GM21737 (cell line): ENCODE results near the gene C19orf47.

Source experiments
- ATAC-seq: cut with Tn5 transposase; IDR thresholded peaks from one replicate; pipeline ENCODE4 v1.9.1; 2021; ENCODE audit warnings: mild to moderate bottlenecking, moderate library complexity; ENCODE audit not compliant: unreplicated experiment

C19orf47 gene

DNA sequence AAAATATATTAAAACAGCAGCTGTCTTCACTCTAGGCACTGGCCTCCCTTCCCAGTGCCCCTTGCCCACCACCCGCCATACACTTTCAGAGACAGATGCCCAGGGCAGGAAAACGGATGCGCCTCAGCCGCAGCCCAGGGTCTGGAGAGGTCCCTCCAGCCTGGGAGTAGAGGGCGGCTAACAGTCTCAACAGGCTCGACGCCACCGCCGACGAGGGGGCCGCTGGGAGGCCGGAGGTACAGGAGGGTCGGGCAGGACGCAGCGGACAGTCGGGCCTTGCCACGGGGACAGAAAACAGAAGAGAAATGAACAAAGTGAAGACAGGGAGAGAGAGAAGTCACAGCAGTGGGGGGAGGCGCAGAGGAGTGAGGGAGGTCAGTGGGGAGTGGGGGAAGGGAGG lies 27.1 kb downstream of the C19orf47 start:
- ATAC-seq: no peak

GRCh38 chr19:40320558-40320935 lies 27.6 kb downstream of the C19orf47 start:
- no peak for ATAC-seq

DNA sequence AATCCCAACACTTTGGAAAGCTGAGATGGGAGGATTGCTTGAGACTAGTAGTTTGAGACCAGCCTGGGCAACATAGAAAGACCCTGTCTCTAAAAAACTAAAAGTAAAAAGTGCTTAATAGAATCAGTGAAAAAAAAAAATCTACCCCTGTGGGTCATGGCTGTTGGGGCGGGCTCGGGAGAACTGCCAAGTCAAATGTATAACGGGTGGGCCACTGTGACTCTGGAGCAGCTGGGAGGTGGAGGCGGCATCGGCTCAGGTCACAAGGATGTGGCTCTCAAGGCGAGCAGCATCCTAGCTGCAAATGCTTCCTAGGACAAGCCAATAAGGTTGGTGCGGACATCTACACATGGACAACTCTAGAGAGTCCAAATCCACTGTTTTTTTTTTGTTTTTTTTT lies 30.9 kb downstream of the C19orf47 start:
- no peak for ATAC-seq

DNA sequence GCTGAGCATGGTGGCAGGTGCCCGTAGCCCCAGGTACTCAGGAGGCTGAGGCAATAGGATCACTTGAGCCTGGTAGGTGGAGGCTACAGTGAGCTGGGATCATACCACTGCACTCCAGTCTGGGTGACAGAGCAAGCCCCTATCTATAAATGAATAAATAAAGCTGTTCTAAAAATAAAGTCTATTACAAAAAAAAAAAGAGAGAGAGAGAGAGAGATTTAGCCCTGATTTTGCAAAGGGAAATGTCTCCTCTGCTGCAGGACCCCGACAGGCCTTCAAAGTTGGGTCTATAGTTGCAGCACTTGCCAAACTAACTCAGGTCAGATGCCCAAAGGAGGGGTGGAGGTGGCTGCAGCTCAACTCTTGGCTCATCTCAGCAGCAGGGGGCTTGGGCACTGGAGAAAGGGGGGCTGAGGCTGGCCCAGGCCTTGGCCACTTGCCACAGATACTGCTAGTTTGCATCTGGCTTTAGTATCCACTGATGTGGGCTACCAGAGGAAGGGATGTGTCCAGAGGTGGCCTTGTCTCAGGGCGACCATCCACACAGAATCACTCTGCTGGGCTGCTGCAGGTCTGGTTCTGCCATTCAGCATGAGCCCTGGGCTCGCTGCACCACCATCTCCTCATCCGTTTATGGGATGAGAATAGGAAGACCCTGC lies 32.3 kb downstream of the C19orf47 start:
- ATAC-seq: no peak

GRCh38 chr19:40314656-40315055 lies 33.5 kb downstream of the C19orf47 start:
- no peak for ATAC-seq

GRCh38 chr19:40313229-40313983 lies 34.8 kb downstream of the C19orf47 start:
- no peak for ATAC-seq

- no peak for ATAC-seq
These were observed 35.7 kb downstream of the C19orf47 start for GRCh38 chr19:40312533-40312932.

DNA sequence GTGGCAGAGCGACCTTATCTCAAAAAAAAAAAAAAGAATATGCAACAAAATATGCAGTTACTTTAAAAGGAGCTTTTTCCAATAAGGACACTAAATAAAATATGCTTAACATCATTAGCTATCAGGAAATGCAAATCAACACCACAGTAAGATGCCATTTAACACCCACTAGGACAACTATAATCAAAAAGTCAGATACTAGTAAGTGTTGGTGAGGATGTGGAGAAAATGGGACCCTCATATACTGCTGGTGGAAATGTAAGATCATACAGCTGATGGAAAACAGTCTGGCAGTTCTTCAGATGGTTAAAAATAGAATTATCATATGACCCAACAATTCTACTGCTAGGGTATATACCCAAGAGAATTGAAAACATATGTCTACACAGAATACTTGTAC lies 38.5 kb downstream of the C19orf47 start:
- no peak for ATAC-seq

GRCh38 chr19:40305403-40305802 lies 42.8 kb downstream of the C19orf47 start:
- ATAC-seq: no peak

GRCh38 chr19:40304306-40304705 lies 43.9 kb downstream of the C19orf47 start:
- ATAC-seq: no peak

DNA sequence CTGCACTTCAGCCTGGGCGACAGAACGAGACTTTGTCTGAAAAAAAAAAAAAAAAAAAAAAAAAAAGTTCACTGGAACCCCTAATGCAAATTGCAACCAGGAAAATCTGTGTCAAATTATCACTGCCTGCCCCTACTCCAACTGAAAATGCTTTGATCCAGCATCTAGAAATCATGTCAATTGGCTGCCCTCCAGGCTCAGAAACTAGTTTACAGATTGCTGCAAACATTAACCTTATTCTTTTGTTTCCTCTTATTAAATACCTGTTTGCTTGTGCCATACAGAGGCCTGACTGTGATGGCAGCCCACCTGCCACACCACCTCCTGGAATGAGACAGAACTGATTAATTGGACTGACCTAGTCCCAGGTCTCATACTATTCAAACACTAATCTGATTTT lies 44.4 kb downstream of the C19orf47 start:
- ATAC-seq: no peak

DNA sequence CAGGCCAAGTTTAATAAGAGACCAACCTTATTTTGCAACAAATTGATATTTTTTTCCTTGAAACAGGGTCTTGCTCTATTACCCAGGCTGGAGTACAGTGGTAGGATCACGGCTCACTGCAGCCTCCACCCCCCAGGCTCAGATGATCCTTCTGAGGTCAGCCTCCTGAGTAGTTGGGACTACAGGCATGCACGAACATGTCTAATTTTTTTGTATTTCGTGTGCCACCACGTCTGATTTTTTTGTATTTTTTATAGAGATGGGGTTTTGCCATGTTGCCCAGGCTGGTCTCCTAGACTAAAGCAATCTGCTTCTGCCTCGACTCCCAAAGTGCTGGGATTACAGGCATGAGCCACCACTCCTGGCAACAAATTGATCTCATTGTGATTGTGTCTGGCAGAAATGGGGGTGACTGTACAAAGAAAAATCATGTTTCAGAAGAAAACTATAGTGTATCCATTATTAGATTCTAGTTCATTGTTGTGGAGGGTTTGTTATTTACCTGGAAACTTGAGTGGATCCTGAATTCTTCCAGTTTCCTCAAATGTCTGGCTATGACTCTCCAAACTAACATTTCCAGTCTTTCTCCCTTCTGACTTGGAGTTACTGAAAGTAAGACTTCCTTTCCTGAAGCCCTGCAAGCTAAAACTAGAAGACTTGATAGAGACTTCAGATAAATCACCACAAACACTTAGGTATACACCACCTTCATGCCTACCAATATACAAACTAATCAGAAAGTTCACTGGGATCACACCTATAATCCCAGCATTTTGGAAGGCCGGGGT lies 45.8 kb downstream of the C19orf47 start:
- ATAC-seq: no peak

GRCh38 chr19:40300668-40301067 lies 47.5 kb downstream of the C19orf47 start:
- ATAC-seq: no peak

DNA sequence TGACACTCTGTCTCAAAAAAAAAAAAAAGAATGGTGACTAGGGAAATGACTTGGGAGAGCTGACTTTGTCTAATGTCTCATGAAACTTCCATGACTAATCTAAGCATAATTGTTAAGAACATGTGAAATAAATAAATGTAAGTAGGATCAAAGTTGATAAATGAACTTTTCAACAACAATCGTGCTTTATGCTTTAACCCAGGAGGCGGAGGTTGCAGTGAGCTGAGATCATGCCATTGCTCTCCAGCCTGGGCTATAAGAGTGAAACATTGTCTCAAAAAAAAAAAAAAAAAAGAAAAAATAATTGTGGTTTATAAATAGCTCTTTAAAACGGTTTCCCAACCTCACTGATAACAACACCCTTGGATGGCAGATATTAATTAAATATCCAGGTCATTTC lies 50.2 kb downstream of the C19orf47 start:
- no peak for ATAC-seq

- no peak for ATAC-seq
These were observed 53.6 kb downstream of the C19orf47 start for GRCh38 chr19:40294560-40294959.

GRCh38 chr19:40286971-40287421 lies 61.2 kb downstream of the C19orf47 start:
- no peak for ATAC-seq

DNA sequence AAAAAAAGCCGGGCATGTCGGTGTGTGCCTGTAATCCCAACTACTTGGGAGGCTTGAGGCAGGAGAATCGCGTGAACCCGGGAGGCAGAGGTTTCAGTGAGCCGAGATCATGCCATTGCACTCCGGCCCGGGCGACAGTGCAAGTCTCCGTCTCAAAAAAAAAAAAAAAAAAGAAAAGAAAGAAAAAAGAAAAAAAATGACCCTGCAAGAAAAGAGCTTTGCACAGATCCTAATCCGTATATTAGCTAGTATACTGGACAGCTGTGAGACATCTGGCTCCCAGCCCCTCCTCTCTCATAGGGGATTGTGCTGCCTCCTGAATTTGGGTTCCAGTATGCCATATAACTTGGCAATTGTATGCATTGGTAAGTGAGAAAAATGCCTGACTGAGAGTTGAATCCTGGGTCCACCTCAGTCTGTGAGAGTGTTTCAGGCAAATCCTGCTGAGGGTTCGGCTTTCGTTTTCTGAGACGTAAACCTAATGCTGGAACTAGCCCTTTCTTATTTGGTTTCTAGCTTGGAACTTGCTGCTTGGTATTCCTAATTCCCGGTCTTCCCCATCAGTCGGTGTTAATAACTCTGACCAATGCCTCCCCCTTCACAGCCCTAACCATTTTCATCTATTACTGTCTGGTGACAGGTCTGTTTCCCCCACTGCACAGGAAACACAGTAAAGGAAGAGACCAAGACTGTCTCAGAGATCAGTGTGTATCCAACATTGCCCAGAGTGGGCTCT lies 61.8 kb downstream of the C19orf47 start:
- ATAC-seq: no peak

DNA sequence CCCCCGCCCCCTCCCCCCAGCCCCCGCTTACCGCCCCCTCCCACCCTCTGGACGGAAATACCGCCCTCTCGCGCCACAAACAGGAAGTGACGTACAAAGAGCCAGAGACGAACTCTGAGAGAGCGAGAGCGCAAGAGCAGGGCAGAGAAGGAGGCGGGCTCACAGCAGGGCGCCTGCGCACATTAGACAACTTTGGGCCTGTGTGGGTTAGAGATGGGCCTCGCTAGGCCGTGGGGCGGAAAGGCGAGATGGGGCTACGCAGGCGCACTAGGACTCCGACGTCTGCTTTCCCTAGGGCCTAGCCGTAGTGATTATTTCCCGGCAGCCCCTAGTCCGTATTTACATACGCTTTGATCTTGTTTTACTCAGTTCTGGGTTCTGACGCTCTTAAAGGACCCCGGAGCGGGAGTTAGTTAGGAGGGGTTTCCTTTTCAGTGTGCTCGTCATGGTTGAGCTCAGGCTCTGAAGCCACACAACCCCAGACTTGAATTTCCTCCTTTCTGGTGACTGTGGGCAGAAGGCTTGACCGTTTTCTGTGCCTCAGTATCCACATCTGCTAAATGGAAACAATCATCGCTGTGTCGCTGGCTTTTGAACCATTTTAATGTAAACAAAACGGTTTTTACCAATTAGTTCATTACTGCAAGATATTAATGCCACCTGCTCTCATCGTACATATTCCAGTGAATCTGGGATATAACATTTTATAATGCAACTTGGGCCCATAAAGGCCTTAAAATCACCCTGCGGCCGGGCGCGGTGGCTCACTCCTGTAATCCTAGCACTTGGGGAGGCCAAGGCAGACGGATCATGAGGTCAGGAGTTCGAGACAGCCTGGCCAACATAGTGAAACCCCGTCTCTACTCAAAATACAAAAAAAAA lies 62.6 kb downstream of the C19orf47 start:
- ATAC-seq: peak; percentile 66

DNA sequence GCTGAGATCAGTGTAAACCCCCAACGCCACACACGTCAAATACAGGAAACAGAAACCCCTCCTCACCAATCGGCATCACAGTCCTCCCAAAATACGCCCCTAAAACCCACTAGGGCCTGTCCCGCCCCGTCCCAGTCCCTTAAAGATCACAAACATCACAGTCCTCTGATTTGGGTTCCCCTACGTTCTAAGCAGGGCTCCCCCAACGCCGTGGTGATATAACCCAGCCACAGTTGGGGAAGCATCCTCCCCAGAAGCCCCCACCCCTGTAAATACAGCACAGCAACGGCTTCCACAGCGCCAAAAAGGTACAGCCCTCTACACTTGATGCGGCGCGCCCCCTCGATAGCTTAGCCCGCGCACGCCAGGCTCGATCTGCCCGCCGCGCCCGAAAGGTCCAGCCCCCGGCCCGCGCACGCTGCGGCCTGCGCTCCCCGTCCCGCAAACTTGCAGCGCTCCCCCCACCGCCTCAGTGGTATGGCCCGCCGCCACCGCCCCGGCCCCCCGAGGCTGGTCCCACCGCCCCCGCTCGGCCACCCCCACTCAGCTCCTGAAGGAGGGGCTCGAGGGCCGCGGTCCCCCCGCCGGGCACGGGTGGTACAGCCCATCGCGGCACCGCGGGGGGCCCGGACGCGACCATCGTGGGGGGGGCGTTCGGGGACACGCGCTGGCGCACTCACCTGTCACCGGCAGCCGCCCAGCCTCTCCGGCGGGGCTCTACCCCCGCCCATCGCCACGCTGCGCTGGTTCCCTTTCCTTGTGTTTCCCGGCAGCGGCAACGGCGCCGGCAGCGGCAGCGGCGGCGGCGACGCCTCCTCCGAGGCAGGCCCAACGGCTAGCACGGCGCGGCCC lies 63.5 kb downstream of the C19orf47 start, which contains the start of gene AKT2:
Gene AKT2 (minus strand): TSS at position 845 of the 852 bp plus-strand sequence. CDS start 20,078 bp downstream, outside the sequence.
- peak; percentile 28 for ATAC-seq
